AG09319 (cell line): ENCODE measurements around the gene ACSL3.

Source experiments
- DNase-seq: peaks from one replicate; pipeline ENCODE4 v3.0.0-alpha.2; 2010; ENCODE audit warnings: low read depth; ENCODE audit errors: extremely low read depth
- TF ChIP-seq, protein P1 (sequence below): IDR thresholded peaks from 2 replicates; pipeline ENCODE4 v1.5.1; 2011; ENCODE audit warnings: low read depth, mild to moderate bottlenecking, inconsistent platforms, low read length, moderate library complexity

The ACSL3 gene

DNA sequence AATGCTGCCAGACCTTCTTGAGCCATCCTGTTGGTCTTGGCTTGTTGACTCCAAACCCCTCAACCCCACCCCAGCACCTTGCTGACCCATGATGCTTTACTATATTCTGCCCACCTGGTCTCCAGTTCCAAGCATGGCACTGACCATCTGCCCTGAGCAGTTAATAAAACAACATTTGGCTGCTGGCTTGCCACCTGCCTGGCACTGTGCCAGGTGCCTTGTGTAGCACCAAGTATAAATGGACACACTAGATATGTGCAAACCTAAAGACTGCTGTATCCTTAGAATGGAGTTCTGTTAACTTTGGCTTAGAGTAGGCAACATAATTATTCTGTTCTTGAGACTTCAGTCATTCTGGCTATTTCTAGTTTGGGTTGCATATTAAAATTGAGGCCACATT lies 91.4 kb downstream of the ACSL3 start:
- TF ChIP-seq, protein P1, sequence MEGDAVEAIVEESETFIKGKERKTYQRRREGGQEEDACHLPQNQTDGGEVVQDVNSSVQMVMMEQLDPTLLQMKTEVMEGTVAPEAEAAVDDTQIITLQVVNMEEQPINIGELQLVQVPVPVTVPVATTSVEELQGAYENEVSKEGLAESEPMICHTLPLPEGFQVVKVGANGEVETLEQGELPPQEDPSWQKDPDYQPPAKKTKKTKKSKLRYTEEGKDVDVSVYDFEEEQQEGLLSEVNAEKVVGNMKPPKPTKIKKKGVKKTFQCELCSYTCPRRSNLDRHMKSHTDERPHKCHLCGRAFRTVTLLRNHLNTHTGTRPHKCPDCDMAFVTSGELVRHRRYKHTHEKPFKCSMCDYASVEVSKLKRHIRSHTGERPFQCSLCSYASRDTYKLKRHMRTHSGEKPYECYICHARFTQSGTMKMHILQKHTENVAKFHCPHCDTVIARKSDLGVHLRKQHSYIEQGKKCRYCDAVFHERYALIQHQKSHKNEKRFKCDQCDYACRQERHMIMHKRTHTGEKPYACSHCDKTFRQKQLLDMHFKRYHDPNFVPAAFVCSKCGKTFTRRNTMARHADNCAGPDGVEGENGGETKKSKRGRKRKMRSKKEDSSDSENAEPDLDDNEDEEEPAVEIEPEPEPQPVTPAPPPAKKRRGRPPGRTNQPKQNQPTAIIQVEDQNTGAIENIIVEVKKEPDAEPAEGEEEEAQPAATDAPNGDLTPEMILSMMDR = no peak
- DNase-seq = no peak

DNA sequence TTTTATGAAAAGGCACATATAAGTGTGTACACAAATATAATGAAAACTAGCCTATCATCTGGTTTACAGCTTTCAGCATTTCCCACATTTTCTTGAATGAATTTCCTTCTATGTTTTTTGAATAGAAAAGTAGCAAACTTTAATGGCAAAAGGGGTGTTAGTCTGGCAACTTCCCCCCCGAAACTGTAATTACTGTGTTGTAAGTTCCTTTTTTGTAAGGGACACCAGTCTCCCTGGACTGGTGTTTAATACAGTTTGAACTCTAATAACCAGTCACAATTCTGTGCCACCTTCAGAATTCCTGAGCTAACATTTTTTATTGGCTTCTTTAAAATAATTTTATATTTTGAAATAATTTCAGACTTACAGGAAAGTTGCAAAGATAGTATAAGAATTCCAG lies 94.2 kb downstream of the ACSL3 start:
- TF ChIP-seq, protein P1 = no peak
- no peak for DNase-seq

DNA sequence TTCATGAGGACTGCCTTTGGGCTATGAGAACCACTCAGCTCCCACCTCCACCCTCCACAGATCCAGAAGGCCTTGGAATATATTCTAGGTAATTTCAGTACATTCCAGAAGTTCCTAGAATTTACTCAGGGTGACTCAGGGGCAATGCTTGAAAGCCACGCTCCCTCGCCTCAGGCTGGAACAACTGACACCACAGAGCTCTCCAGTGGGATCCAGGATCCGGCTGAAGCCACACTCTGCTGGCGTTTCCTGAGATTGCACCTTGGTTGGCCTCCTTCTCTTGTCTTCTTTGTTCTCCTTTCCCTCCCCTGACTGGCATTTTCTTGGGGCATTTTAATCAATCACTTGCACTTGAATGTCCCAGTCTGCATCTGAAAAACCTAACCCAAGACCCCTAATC lies 98.5 kb downstream of the ACSL3 start:
- DNase-seq = peak; percentile 41
- TF ChIP-seq, protein P1 = peak; percentile 46

DNA sequence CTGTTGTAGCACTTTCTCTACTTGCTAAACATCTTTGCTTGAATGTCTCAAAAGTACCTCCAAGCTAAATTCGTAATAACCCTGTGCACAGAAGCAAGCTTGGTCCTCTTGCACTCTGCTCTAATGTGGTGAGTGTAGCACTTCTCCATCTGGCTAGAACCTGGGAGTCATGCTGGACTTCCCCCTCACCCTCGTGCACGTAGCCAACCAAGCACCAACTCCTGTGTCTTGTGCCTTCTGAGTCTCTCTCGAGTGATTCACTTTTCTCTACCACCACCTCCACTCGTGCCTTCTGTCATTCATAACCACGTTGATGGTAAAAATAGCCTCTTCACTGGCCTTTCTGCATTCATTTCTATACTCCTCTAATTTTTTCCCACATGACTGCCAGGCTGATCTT lies 99.3 kb downstream of the ACSL3 start:
- TF ChIP-seq, protein P1 = no peak
- DNase-seq = no peak

DNA sequence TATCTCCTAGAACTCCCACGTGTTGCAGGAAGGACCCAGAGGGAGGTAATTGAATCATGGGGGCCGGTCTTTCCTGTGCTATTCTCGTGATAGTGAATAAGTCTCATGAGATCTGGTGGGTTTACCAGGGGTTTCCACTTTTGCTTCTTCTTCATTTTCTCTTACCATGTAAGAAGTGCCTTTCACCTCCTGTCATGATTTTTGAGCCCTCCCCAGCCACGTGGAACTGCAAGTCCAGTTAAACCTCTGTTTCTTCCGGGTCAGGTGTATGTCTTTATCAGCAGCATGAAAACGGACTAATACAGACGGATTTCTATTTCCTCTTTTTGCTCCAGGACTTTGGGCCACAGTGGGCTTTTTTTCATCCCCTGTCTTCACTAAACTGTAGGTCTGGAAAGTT lies 102.8 kb downstream of the ACSL3 start:
- no peak for DNase-seq
- TF ChIP-seq, protein P1 = no peak

DNA sequence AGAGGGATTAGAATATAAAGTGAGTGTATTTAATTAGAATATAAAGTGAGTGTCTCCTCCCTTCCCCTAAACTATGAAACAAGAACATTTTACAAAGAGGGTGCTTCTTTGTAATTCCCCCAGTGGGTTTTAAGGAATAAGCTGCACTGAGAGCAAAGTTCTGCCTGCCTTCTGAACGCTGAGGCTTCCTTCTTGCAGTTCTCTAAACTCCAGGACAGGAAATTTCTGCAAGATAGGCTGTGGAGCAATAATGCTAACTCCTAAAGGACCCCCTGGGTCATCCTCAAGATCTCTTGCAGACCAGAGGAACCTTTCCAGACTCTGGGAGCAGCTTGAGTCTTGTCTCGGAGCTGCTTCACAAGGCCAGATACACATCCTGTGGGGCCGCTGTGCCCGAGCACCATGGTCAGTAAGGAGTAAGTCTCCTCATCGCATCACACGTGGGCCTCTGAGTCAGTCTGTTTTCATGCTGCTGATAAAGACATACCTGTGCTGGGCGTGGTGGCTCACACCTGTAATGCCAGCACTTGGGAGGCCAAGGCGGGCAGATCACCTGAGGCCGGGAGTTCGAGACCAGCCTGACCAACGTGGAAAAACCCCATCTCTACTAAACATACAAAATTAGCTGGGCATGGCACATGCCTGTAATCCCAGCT lies 103.7 kb downstream of the ACSL3 start:
- no peak for DNase-seq
- TF ChIP-seq, protein P1 = no peak

DNA sequence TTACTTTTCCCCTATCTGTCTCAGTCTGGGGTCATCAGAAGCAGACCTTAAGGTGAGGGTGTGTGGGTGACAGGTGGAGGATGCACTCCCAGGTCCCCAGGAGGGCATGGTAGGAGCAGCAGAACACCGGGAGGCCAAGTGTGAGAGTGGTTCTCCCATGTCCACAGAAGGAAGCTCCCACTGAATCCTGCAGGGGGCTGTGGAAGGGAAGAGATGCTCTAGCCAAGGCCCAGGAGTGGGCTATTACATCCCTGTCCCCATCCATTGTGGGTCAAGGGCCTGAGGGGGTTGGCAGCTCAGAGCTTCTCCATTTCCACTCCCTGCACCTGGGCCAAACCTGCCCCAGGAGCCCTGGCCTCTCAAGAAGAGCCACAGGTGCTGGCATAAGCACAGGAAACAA lies 104.7 kb downstream of the ACSL3 start:
- TF ChIP-seq, protein P1 = no peak
- no peak for DNase-seq
